K562 (cell line): ENCODE data around the gene AJUBA. TPM values are rescaled to one million over a fixed set of nuclear protein-coding genes. Genes with fewer than 3 reads are reported as not detected.

Experiments
- ATAC-seq: fragments of 200-7000 bp; cut with Tn5 transposase; 3 replicates; pipeline ENCODE4 v1.9.1; 2020; ENCODE audit warnings: moderate library complexity
- BruUV-seq: library from RNA; stranded (reverse); fragments of 400-500 nt; replicated peaks from 2 replicates; lab custom pipeline; 2021; lab: Mats Ljungman, UMichigan
- CTCF ChIA-PET: fragments of 300-600 bp; formaldehyde crosslinking; extraction: SDS; loops from one replicate; lab custom pipeline; 2021; ENCODE audit warnings: low intra/inter-chr PET ratio; lab: Yijun Ruan, JAX
- POLR2A ChIA-PET: fragments of 300-600, 350-650 bp; sonication (Branson Sonifier 250); formaldehyde crosslinking; extraction: SDS; loops from one replicate; lab custom pipeline; 2021; ENCODE audit warnings: antibody characterized with exemption, inconsistent platforms; lab: Yijun Ruan, JAX
- DNase-seq, 4 experiments: peaks; one replicate each; pipeline versions ENCODE4 v3.0.0 to v3.0.0-alpha.2; 2011 to 2018; ENCODE audit warnings: low spot score in 3 of 4, mixed read lengths in 3 of 4; ENCODE audit errors: extremely low read depth in 1 of 4
- FAIRE-seq: peaks from 2 replicates; lab custom pipeline; 2011; peaks lifted over from hg19 to GRCh38; lab: Jason Lieb, UNC
- H2AFZ ChIP-seq: 2 replicates; pipeline ENCODE4 v1.6.0; 2011; ENCODE audit warnings: low read depth, low read length, control low read depth, inconsistent platforms
- H3K27ac ChIP-seq: fragments of 200-600 bp; 3 replicates; pipeline ENCODE4 v1.8.0; 2011; ENCODE audit warnings: low read depth, mild to moderate bottlenecking, control low read depth, inconsistent platforms, low read length, moderate library complexity, mixed read lengths; ENCODE audit errors: extremely low read depth
- H3K27me3 ChIP-seq, 2 experiments: fragments of 300-600 bp in 1 of 2; 2 replicates in 1 of 2; 3 replicates in 1 of 2; pipeline versions ENCODE4 v1.6.0 to v1.8.0; 2011; ENCODE audit warnings: inconsistent platforms in 2 of 2, low read length in 2 of 2, mild to moderate bottlenecking in 1 of 2, mixed read lengths in 1 of 2, moderate library complexity in 1 of 2; ENCODE audit not compliant: control insufficient read depth in 2 of 2, insufficient read depth in 2 of 2
- H3K36me3 ChIP-seq: fragments of 300-600 bp; 3 replicates; pipeline ENCODE4 v1.8.0; 2011; ENCODE audit warnings: mild to moderate bottlenecking, low read length, inconsistent platforms; ENCODE audit not compliant: control insufficient read depth, insufficient read depth
- H3K4me1 ChIP-seq, 2 experiments: fragments of 200-600 bp in 1 of 2; replicated peaks in 1 of 2; 2 replicates in 1 of 2; 3 replicates in 1 of 2; pipeline versions ENCODE4 v1.5.1 to v1.8.0; 2011; ENCODE audit warnings: inconsistent platforms in 2 of 2, low read length in 2 of 2, mild to moderate bottlenecking in 1 of 2, mixed read lengths in 1 of 2, moderate library complexity in 1 of 2; ENCODE audit not compliant: control insufficient read depth in 2 of 2, insufficient read depth in 2 of 2
- H3K4me2 ChIP-seq: 2 replicates; pipeline ENCODE4 v1.6.1; 2011; ENCODE audit warnings: low read length, control low read depth, inconsistent platforms, mixed read lengths; ENCODE audit not compliant: insufficient read depth
- H3K4me3 ChIP-seq: fragments of 200-600 bp; sonication (generic), shearing (Covaris generic); 2 replicates; pipeline ENCODE4 v1.5.1; 2016; ENCODE audit warnings: control low read depth, inconsistent platforms
- H3K79me2 ChIP-seq: fragments of 200-600 bp; 3 replicates; pipeline ENCODE4 v1.8.0; 2011; ENCODE audit warnings: low read length, inconsistent platforms; ENCODE audit not compliant: control insufficient read depth, insufficient read depth
- H3K9ac ChIP-seq, 2 experiments: 2 replicates each; pipeline versions ENCODE4 v1.6.0 to v1.6.1; 2011; ENCODE audit warnings: low read depth in 2 of 2, low read length in 2 of 2, control low read depth in 1 of 2, inconsistent platforms in 1 of 2, mild to moderate bottlenecking in 1 of 2, mixed read lengths in 1 of 2; ENCODE audit not compliant: insufficient read depth in 1 of 2
- H3K9me1 ChIP-seq: one replicate; pipeline ENCODE4 v1.6.0; 2011; ENCODE audit warnings: inconsistent platforms, mild to moderate bottlenecking, low read length, moderate library complexity; ENCODE audit not compliant: control insufficient read depth, insufficient read depth
- H3K9me3 ChIP-seq: replicated peaks from 2 replicates; pipeline ENCODE4 v1.5.1; 2011; ENCODE audit warnings: low read depth, low read length, inconsistent platforms; ENCODE audit not compliant: control insufficient read depth, insufficient read depth
- H4K20me1 ChIP-seq: replicated peaks from 2 replicates; pipeline ENCODE4 v1.6.1; 2011; ENCODE audit warnings: low read length, inconsistent platforms, mixed read lengths; ENCODE audit not compliant: control insufficient read depth, insufficient read depth
- ETV1 ChIP-seq: fragments of 450-650 bp; conservative IDR thresholded peaks from 2 replicates; pipeline ENCODE4 v1.6.1; 2016; ENCODE audit warnings: missing genetic modification characterization, control low read depth, low read depth, missing compliant biosample characterization
- MCM2 ChIP-seq: fragments of 450-650 bp; IDR thresholded peaks from 2 replicates; pipeline ENCODE4 v1.6.1; 2017; ENCODE audit warnings: low read depth, mild to moderate bottlenecking
- RBM25 ChIP-seq: fragments of 200-400 bp; formaldehyde crosslinking; IDR thresholded peaks from 2 replicates; pipeline ENCODE4 v1.6.1; 2018; ENCODE audit warnings: low read length, low read depth, moderate library complexity; ENCODE audit not compliant: severe bottlenecking
- ZNF121 ChIP-seq: sonication (generic); formaldehyde crosslinking; conservative IDR thresholded peaks from 2 replicates; pipeline ENCODE4 v1.8.0; 2022; ENCODE audit warnings: missing genetic modification reagents
- ZNF589 ChIP-seq: fragments of 200-800 bp; sonication (Bioruptor generic); IDR thresholded peaks from 2 replicates; pipeline ENCODE4 v1.6.1; 2016; ENCODE audit warnings: low read depth, missing genetic modification characterization, missing compliant biosample characterization
- WGBS: fragments of 100-300 bp; shearing (Covaris generic); methylation state at CpG from one replicate; pipeline ENCODE4 v1.1.6; 2016; ENCODE audit warnings: low coverage, mixed read lengths; ENCODE audit not compliant: insufficient coverage; ENCODE audit errors: missing lambda C conversion rate; 5-methylcytosine and 5-hydroxymethylcytosine counted together
- in situ Hi-C: fragments of 300-500 bp; cut with MboI; formaldehyde crosslinking; loops from 4 replicates; pipeline ENCODE4 v1.15.0; 2018; ENCODE audit warnings: inconsistent platforms, mixed read lengths
- intact Hi-C: fragments of 100-400 bp; cut with micrococcal nuclease; formaldehyde crosslinking; loops from 2 replicates; pipeline ENCODE4 v1.14.2; 2022
- polyA plus RNA-seq, 8 experiments: library from polyadenylated mRNA; depleted of rRNA in 4 of 8; stranded (reverse) in 5 of 8; unstranded in 3 of 8; fragments of >200 nt; fragmentation: Nextera tagmentation in 2 of 8; fragmentation: Illumina TruSeq in 1 of 8; extraction: Ambion mirVana in 2 of 8; extraction: Trizol in 1 of 8; gene quantifications; 2 replicates each; pipeline versions ENCODE4 v1.2.1 to v1.2.3, GENCODE V29; 2011 to 2014; ENCODE audit warnings: inconsistent platforms in 1 of 8, missing spikeins in 1 of 8
- total RNA-seq, 7 experiments: library from RNA; depleted of rRNA in 6 of 7; stranded (reverse); fragments of >200 nt in 6 of 7; fragmentation: Illumina TruSeq in 2 of 7; extraction: Trizol in 2 of 7; gene quantifications; 2 replicates each; pipeline versions ENCODE4 v1.2.1 to v1.2.3, GENCODE V29; 2011 to 2021; ENCODE audit warnings: low replicate concordance in 1 of 7
- TF ChIP-seq, protein P1 (sequence below): sonication (generic); formaldehyde crosslinking; IDR thresholded peaks from 2 replicates; pipeline ENCODE4 v1.8.0; 2022; ENCODE audit warnings: missing genetic modification reagents, mild to moderate bottlenecking, borderline replicate concordance

AJUBA gene
- total and polyA plus RNA-seq, 9 of the 15 experiments (the other 6 are each of a cell fraction or from before 2014, with no cell fraction given): 0.73 to 4.7 (median 2.8) TPM

DNA sequence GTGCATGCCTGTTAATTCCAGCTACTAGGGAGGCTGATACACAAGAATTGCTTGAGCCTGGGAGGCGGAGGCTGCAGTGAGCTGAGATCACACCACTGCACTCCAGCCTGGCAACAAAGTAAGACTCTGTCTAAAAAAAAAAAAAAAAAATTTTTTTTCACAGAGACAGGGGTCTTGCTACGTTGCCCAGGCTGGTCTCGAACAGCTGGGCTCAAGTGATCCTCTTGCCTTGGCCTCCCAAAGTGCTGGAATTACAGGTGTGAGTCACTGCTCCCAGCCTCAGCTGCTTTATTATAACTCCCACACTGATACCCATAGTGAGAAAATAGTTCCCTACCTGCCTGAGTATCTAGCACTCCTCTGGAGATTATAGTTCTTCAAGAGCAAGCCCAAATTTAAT lies 36.7 kb downstream of the AJUBA start:
- ATAC-seq (no peak), FAIRE-seq (no peak), DNase-seq (no peak)
- in situ Hi-C loops: no loop called here
- WGBS: 96% methylated on average over 3 of the region's 3 CpGs
- Histone ChIP-seq H3K4me1 (no peaks in the 10 kb centered on the region), H3K27me3 (no peaks in the 10 kb centered on the region), H3K4me3 (no peak overlapping the region), H3K79me2 (no peaks in the 10 kb centered on the region), H4K20me1 (no peaks in the 10 kb centered on the region), H3K9me1 (no peaks in the 10 kb centered on the region), H3K9me3 (no peaks in the 10 kb centered on the region), H2AFZ (no peak overlapping the region), H3K9ac (no peak overlapping the region), H3K36me3 (peaks cover 46% of the 10 kb centered on the region; the same call in 2 of the 3 replicates), H3K4me2 (no peak overlapping the region), H3K27ac (no peak overlapping the region)
- TF ChIP-seq MCM2 (no peak), RBM25 (peak; percentile 5), ETV1 (tag) (no peak), ZNF121 (CRISPR knock-in tag) (peak; percentile 76), ZNF589 (CRISPR knock-in tag) (no peak)
- TF ChIP-seq, protein P1, sequence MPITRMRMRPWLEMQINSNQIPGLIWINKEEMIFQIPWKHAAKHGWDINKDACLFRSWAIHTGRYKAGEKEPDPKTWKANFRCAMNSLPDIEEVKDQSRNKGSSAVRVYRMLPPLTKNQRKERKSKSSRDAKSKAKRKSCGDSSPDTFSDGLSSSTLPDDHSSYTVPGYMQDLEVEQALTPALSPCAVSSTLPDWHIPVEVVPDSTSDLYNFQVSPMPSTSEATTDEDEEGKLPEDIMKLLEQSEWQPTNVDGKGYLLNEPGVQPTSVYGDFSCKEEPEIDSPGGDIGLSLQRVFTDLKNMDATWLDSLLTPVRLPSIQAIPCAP (CRISPR knock-in tag): no peak
- POLR2A ChIA-PET: interaction anchor here (0.7 to 3.5 kb wide), 6 partner anchors 10 to 126 kb away, joined by 3 to 18 read pairs (median 4); partner anchors contain the start of genes HAUS4 and PRMT5
- intact Hi-C loops: no loop called here
- no TSS peak for BruUV-seq
- CTCF ChIA-PET: no interaction called here
